ENCODE results near the gene HLA-E. TPM values are rescaled to one million over a fixed set of nuclear protein-coding genes. Genes with fewer than 3 reads are reported as not detected.
"Not testable (repeated sequence)": the region's sequence is repeated elsewhere in the genome, so short reads cannot be mapped to it uniquely, and the experiment has no call there.

The HLA-E gene
- polyA plus RNA-seq, 3 donors from 2014 or later = 2,819 to 4,179 (median 3,086) TPM

- H3K9me3 Mint-ChIP-seq = peaks cover 0 to 16% (median 9%) of the 10 kb centered on the region in 6 donors
- H3K4me1 Mint-ChIP-seq = peaks cover 37 to 43% of the 10 kb centered on the region in 2 donors
- peaks cover 8 to 19% (median 10%) of the 10 kb centered on the region in 3 donors for H3K27me3 Mint-ChIP-seq (ENCODE audit: low read depth in 3 of 3)
- peak overlapping the region; percentile 12 to 61 (median 51) for H3K4me3 Mint-ChIP-seq
- H3K36me3 Mint-ChIP-seq = peaks cover 0 to 24% (median 14%) of the 10 kb centered on the region in 3 donors
- H3K27ac Mint-ChIP-seq = peak overlapping the region; percentile 54 to 90 (median 82)
- peak in 2 of 3 donors; percentile 29 to 41 for DNase-seq
Measured at GRCh38 chr6:30518505-30519145, 29.3 kb downstream of the HLA-E start.

GRCh38 chr6:30520522-30520921 lies 31.2 kb downstream of the HLA-E start:
- no peak for DNase-seq
- Mint-ChIP-seq H3K9me3 (peaks cover 0 to 16% (median 9%) of the 10 kb centered on the region in 6 donors), H3K4me3 (no peak overlapping the region), H3K4me1 (peaks cover 27 to 29% of the 10 kb centered on the region in 2 donors), H3K36me3 (peaks cover 0 to 21% (median 14%) of the 10 kb centered on the region in 3 donors), H3K27ac (no peak overlapping the region), H3K27me3 (ENCODE audit: low read depth in 3 of 3) (peaks cover 8 to 16% (median 8%) of the 10 kb centered on the region in 3 donors)

DNA sequence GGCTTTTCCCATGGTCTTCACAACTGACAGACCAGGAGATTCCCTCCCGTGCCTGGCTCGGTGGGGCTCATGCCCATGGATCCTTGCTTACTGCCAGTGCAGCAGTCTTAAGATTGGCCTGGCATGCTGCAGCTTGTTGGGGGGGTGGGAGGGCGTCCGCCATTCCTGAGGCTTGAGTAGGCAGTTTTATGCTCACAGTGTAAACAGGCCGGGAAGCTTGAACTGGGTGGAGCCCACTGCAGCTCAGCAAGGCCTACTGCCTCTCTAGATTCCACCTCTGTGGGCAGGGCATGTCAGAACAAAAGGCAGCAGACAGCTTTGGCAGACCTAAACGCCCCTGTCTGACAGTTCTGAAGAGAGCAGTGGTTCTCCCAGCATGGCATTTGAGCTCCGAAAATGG lies 31.8 kb downstream of the HLA-E start:
- H3K27me3 Mint-ChIP-seq (ENCODE audit: low read depth in 3 of 3) = peaks cover 5 to 11% (median 5%) of the 10 kb centered on the region in 3 donors
- H3K4me3 Mint-ChIP-seq, H3K27ac Mint-ChIP-seq, DNase-seq: not testable (repeated sequence)
- peaks cover 0 to 21% (median 14%) of the 10 kb centered on the region in 3 donors for H3K36me3 Mint-ChIP-seq
- peaks cover 21 to 24% of the 10 kb centered on the region in 2 donors for H3K4me1 Mint-ChIP-seq
- peaks cover 0 to 16% (median 9%) of the 10 kb centered on the region in 6 donors for H3K9me3 Mint-ChIP-seq

DNA sequence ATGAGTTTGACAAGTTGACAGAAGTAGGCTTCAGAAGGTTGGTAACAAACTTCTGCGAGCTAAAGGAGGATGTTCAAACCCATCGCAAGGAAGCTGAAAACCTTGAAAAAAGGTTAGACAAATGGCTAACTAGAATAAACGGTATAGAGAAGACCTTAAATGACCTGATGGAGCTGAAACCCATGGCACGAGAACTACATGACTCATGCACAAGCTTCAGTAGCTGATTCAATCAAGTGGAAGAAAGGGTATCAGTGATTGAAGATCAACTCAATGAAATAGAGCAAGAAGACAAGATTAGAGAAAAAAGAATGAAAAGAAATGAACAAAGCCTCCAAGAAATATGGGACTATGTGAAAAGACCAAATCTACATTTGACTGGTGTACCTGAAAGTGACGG lies 32.6 kb downstream of the HLA-E start:
- peaks cover 0 to 21% (median 14%) of the 10 kb centered on the region in 3 donors for H3K36me3 Mint-ChIP-seq
- not testable (repeated sequence) for H3K4me3 Mint-ChIP-seq; DNase-seq; H3K27me3 Mint-ChIP-seq (ENCODE audit: low read depth in 3 of 3); H3K27ac Mint-ChIP-seq
- H3K4me1 Mint-ChIP-seq = peaks cover 13 to 18% of the 10 kb centered on the region in 2 donors
- peaks cover 0 to 16% (median 9%) of the 10 kb centered on the region in 6 donors for H3K9me3 Mint-ChIP-seq

DNA sequence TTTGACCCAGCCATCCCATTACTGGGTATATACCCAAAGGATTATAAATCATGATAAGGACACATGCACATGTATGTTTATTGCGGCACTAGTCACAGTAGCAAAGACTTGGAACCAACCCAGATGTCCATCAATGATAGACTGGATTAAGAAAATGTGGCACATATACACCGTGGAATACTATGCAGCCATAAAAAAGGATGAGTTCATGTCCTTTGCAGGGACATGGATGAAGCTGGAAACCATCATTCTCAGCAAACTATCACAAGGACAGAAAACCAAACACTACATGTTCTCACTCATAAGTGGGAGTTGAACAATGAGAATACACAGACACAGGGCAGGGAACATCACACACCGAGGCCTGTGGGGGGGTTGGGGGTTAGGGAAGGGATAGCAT lies 37.1 kb downstream of the HLA-E start:
- not testable (repeated sequence) for DNase-seq; H3K4me3 Mint-ChIP-seq; H3K36me3 Mint-ChIP-seq; H3K27me3 Mint-ChIP-seq (ENCODE audit: low read depth in 3 of 3); H3K27ac Mint-ChIP-seq; H3K9me3 Mint-ChIP-seq
- peaks cover 18 to 21% of the 10 kb centered on the region in 2 donors for H3K4me1 Mint-ChIP-seq

DNA sequence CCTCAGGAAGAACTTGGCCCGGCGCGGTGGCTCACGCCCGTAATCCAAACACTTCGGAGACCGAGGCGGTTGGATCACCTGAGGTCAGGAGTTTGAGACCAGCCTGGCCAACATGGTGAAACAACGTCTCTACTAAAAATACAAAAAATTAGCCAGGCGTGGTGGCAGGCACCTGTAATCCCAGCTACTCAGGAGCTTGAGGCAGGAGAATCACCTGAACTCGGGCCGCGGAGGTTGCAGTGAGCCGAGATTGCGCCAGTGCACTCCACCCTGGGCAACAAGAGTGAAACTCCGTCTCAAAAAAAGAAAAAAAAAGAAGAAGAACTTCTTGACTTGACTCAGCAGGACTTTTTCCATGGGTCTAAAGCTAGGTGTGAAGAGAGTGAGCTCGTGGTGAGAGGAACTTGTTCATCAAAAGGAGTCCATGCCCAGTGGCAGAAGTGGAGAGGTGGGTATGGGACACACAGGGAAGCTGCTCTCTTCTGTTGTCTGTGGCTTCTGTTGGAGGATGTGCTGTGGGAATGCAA lies 40.1 kb downstream of the HLA-E start:
- Mint-ChIP-seq H3K4me3 (peak overlapping the region in 1 of 5 donors; percentile 5), H3K4me1 (peaks cover 33 to 34% of the 10 kb centered on the region in 2 donors)

DNA sequence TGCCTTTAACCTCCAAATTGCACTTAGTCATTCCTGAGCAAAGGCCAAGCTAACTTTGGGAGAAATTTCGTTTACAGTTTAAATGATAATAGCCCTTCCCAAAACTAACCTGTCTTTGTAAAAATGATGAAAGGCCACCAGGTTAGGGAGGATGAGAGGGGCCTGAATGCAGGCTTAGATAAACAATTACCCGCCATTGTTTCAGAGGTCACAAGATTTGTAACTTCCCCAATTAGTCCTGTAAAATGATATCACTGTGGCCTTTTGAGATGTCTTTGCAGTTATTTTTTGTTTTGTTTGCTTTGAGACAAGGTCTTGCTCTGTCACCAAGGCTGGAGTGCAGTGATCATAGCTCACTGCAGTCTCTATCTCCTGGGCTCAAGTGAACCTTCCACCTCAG lies 40.7 kb downstream of the HLA-E start:
- H3K4me3 Mint-ChIP-seq = no peak overlapping the region
- DNase-seq = no peak
- H3K36me3 Mint-ChIP-seq = no peaks in the 10 kb centered on the region
- peak overlapping the region in 5 of 6 donors; percentile 1 to 76 (median 54) for H3K27ac Mint-ChIP-seq
- H3K4me1 Mint-ChIP-seq = peaks cover 33 to 34% of the 10 kb centered on the region in 2 donors
- peaks cover 0 to 7% (median 2%) of the 10 kb centered on the region in 3 donors for H3K27me3 Mint-ChIP-seq (ENCODE audit: low read depth in 3 of 3)
- H3K9me3 Mint-ChIP-seq = no peaks in the 10 kb centered on the region

More for the DNA sequence above, 40.1 kb downstream of the HLA-E start:
- H3K27ac Mint-ChIP-seq = peak overlapping the region in 5 of 6 donors; percentile 1 to 76 (median 54)
- H3K9me3 Mint-ChIP-seq; H3K36me3 Mint-ChIP-seq; H3K27me3 Mint-ChIP-seq (ENCODE audit: low read depth in 3 of 3); DNase-seq: not testable (repeated sequence)

- Mint-ChIP-seq H3K4me3 (peak overlapping the region; percentile 72 to 97 (median 91)), H3K9me3 (no peaks in the 10 kb centered on the region), H3K27me3 (ENCODE audit: low read depth in 3 of 3) (peaks cover 0 to 7% (median 0%) of the 10 kb centered on the region in 3 donors), H3K36me3 (no peaks in the 10 kb centered on the region), H3K4me1 (peaks cover 26 to 28% of the 10 kb centered on the region in 2 donors), H3K27ac (peak overlapping the region; percentile 12 to 89 (median 74))
- DNase-seq = peak in 1 of 3 donors; percentile 45
Measured at GRCh38 chr6:30533460-30534294, 44.4 kb downstream of the HLA-E start.

DNA sequence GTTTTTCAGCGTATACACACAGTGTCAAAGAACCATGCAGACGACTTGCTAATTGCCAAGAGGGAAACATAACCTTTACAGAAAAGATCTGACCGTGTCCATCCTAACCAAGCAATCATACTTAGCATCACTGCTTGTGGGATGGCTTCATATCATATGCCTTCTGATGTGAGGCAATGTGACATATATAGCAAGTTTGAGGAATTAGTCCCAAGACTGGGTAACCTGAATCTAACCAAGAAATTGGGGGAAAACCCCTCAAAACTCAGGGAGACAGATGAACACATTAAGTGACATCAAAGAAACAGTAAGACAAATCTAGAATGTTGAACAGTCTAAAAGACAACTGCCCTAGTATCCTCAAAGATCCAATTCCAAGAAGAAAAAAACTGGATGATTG lies 48.6 kb downstream of the HLA-E start:
- H3K4me3 Mint-ChIP-seq = no peak overlapping the region
- no peaks in the 10 kb centered on the region for H3K9me3 Mint-ChIP-seq
- no peak for DNase-seq
- H3K36me3 Mint-ChIP-seq = no peaks in the 10 kb centered on the region
- H3K27me3 Mint-ChIP-seq (ENCODE audit: low read depth in 3 of 3) = peaks cover 0 to 6% (median 4%) of the 10 kb centered on the region in 3 donors
- H3K4me1 Mint-ChIP-seq = peaks cover 21 to 24% of the 10 kb centered on the region in 2 donors
- H3K27ac Mint-ChIP-seq = no peak overlapping the region

DNA sequence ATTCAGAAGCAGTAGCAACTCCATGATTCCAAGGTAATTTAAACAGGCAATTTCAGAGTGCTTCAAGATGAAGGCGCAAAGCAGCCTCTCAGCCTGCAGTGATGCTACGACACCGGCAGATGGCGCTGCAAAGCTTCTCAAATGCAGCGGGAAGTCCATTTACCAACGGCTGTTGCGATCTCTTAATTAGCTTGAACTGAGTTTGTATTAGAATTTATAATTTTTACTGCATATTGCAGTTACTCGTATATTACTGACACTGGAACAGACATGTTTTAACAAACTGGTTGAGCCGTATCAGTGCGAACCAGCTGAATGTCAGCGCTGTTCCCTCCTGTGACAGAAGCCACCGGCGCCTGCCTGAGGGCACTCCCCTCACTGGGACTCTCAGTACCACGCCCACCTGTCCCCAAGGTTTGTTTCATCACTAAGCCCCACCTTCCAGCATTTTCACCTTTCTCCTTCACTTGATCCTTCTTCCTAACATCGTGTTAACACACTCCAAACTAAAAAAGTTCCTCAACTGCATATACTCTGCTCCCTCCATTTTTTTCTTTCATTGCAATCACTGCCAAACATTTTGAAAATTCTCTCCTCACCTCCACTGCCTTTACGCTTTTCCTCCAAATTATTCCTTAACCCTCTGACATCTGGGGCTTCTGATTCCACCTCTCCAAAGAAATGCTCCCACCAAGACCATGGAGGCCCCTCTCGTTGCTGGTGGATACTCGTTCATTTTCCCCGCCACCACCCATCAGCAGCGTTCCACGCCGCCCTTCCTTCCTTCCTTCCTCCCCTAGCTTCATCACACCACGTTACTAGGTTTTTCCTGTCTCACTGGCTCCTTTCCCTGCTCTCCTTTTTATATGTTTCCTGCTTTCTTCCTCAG lies 52.5 kb downstream of the HLA-E start:
- Mint-ChIP-seq H3K27me3 (ENCODE audit: low read depth in 3 of 3) (peaks cover under 1 to 6% (median 4%) of the 10 kb centered on the region in 3 donors), H3K9me3 (no peaks in the 10 kb centered on the region), H3K4me3 (peak overlapping the region; percentile 77 to 90 (median 83)), H3K27ac (peak overlapping the region; percentile 84 to 92 (median 88)), H3K4me1 (peaks cover 34 to 37% of the 10 kb centered on the region in 2 donors), H3K36me3 (peaks cover 0 to 13% (median 7%) of the 10 kb centered on the region in 3 donors)
- peak; percentile 72 to 80 (median 80) for DNase-seq

DNA sequence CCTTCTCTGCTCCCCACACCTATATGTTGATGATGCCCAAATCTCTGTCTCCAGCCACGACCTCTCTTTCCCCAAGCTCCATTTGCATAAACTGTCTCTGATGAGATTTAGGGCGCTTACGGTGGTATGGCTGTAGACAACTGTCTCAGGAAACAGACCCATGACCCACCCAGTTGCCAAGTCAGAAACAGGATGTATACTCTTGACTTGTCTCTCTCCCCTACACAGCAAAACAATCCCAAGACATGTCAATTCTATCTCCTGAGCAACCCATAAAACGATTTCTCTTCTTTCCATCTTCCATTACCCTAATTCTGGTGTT lies 53.1 kb downstream of the HLA-E start:
- Mint-ChIP-seq H3K27me3 (ENCODE audit: low read depth in 3 of 3) (peaks cover 3 to 7% (median 4%) of the 10 kb centered on the region in 3 donors), H3K4me3 (peak overlapping the region; percentile 77 to 90 (median 83)), H3K36me3 (peaks cover 0 to 15% (median 7%) of the 10 kb centered on the region in 3 donors), H3K4me1 (peaks cover 34 to 37% of the 10 kb centered on the region in 2 donors), H3K9me3 (no peaks in the 10 kb centered on the region), H3K27ac (peak overlapping the region; percentile 84 to 92 (median 88))
- peak in 2 of 3 donors; percentile 36 to 44 for DNase-seq

GRCh38 chr6:30542915-30543314 lies 53.6 kb downstream of the HLA-E start:
- H3K27ac Mint-ChIP-seq = peak overlapping the region; percentile 84 to 92 (median 88)
- H3K4me1 Mint-ChIP-seq = peaks cover 34 to 37% of the 10 kb centered on the region in 2 donors
- H3K27me3 Mint-ChIP-seq (ENCODE audit: low read depth in 3 of 3) = peaks cover 3 to 7% (median 4%) of the 10 kb centered on the region in 3 donors
- H3K36me3 Mint-ChIP-seq = peaks cover 0 to 15% (median 7%) of the 10 kb centered on the region in 3 donors
- no peaks in the 10 kb centered on the region for H3K9me3 Mint-ChIP-seq
- peak overlapping the region; percentile 77 to 90 (median 83) for H3K4me3 Mint-ChIP-seq
- DNase-seq = no peak
